ENCODE results near the gene NFIA.
A peak's percentile ranks its signal among the peaks of the same experiment; 100 is the strongest.

NFIA gene

GRCh38 chr1:61082311-61083012 is at the start of gene NFIA:
TSS of gene NFIA (plus strand) at chr1:61082561.
- DNase-seq (ENCODE audit: low read depth, low spot score): no peak

- no peak for DNase-seq (ENCODE audit: low read depth, low spot score)
Observed at GRCh38 chr1:61035880-61036279, 46.5 kb upstream of the NFIA start.

GRCh38 chr1:61042466-61043009 is 39.8 kb upstream of the NFIA start:
- DNase-seq (ENCODE audit: low read depth, low spot score): no peak

GRCh38 chr1:61043010-61043820 is 39.1 kb upstream of the NFIA start:
- no peak for DNase-seq (ENCODE audit: low read depth, low spot score)

GRCh38 chr1:61046434-61046833 is 35.9 kb upstream of the NFIA start:
- DNase-seq (ENCODE audit: low read depth, low spot score): no peak

GRCh38 chr1:61047061-61047460 is 35.3 kb upstream of the NFIA start:
- no peak for DNase-seq (ENCODE audit: low read depth, low spot score)

GRCh38 chr1:61049850-61050540 is 32.4 kb upstream of the NFIA start:
- peak; percentile 42 for DNase-seq (ENCODE audit: low read depth, low spot score)

GRCh38 chr1:61050541-61051442 is 31.6 kb upstream of the NFIA start:
- no peak for DNase-seq (ENCODE audit: low read depth, low spot score)

- DNase-seq (ENCODE audit: low read depth, low spot score): no peak
Observed at GRCh38 chr1:61051443-61051718, 31.0 kb upstream of the NFIA start.

GRCh38 chr1:61051719-61052394 is 30.5 kb upstream of the NFIA start:
- DNase-seq (ENCODE audit: low read depth, low spot score): no peak

- no peak for DNase-seq (ENCODE audit: low read depth, low spot score)
Observed at GRCh38 chr1:61052395-61053225, 29.8 kb upstream of the NFIA start.

GRCh38 chr1:61053226-61053711 is 29.1 kb upstream of the NFIA start:
- DNase-seq (ENCODE audit: low read depth, low spot score): no peak

- no peak for DNase-seq (ENCODE audit: low read depth, low spot score)
Observed at GRCh38 chr1:61053712-61054600, 28.4 kb upstream of the NFIA start.

GRCh38 chr1:61054601-61054993 is 27.8 kb upstream of the NFIA start:
- no peak for DNase-seq (ENCODE audit: low read depth, low spot score)

- no peak for DNase-seq (ENCODE audit: low read depth, low spot score)
Observed at GRCh38 chr1:61055110-61055614, 27.2 kb upstream of the NFIA start.

- DNase-seq (ENCODE audit: low read depth, low spot score): no peak
Observed at GRCh38 chr1:61056196-61056572, 26.2 kb upstream of the NFIA start.

- no peak for DNase-seq (ENCODE audit: low read depth, low spot score)
Observed at GRCh38 chr1:61056573-61057439, 25.6 kb upstream of the NFIA start.

Data from brain pericyte (primary cell).